Stimulated activated CD4-positive, alpha-beta T cell treated with anti-CD3 and anti-CD28 coated beads, Interleukin-4, amount 100 ng/mL, for 1 hour (primary cell): Measurements from ENCODE around the gene ALAD.

Experiments used
- DNase-seq: peaks from one replicate; pipeline ENCODE4 v3.0.0-alpha.2; 2020

ALAD gene

DNA sequence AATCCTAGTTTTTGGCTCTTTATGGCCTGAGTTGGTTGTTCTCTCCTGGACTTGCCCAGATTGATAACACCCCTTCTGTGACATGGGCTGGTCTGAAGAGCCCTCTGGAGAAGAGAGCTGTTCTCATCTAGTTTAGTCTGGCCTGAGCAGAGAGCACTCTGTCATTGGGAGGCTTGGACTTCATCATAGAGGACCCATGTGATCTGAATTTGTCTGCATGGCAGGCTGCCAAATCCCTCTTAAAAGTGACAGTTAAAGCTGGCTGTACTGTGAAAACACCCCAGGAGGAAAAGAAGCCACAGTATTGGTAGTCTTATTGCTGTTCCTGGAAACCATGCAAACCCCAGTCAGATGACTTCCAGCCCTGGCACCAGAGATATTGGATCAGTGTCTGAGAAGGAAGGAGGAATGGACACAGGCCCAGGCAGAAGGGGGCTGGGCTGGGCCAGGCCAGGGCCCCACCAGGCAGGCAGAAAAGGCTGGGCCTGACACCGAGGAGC lies 57.3 kb downstream of the ALAD start:
- DNase-seq, result no peak

DNA sequence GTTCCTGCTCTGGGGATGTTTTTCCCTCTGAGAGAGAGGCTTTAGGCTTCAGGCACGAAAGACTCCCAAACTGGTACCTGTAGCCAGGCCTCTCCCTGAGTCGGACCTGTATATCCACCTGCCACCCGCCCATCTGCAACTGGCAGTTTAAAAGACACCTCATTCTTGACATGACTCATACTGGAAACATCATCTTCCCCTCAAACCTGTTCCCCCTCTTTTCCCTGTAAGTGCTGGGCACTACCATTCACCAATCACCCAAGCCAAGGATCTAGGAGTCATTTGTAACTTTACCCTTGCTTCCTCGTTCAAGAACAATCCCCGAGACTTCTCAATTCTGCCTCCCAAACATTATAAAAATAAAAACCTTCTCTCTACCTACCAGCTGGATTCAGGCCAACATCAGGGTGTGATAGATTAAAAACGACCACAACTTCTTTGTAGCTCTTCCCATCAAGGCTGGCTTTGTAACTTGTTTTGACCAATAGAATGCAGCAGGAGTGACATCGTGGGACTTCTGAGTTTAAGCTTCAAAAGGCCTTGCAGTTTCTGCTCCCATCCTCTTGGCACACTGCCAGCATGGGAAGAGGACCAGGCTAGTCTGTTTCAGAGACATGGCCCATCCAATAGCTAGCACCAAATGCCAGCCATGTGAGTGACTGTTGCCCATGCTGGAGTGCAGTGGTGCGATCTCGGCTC lies 59.2 kb downstream of the ALAD start:
- DNase-seq, result no peak

DNA sequence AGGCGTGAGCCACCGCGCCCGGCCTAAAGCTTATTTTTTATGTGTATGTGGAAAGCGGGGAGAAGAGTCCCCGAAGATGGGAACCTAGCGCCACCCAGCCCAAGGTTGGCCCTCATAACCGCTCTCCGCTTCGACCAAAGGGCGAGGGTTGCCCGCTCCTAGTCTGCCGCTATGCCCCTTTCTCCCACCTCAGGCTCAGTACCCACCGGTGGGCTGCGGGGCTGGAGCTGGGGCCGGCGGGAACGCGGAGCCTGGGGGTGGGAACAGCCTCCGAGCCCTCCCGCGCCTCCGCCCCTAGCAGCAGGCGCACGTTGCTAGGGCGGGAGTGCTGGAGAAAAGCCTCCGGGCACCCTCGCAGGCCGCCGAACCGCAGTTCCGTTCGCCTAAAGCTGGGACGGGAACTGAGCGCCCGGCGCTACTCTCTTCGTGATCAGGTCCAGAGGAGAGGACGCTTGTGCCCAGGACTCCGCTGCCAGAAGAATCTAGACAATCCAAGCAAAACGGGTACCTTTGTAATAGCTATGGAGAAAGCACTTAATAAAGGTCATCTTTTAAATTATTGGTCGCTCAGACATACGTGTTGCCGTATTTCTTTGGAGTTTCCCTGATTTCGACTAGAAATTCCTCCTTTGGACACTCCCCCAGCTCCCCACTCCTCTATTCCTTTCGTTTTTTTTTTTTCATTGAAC lies 60.9 kb downstream of the ALAD start, which contains the start of gene WDR31:
TSS of gene WDR31 (minus strand) at position 265 of the 689 bp plus-strand sequence. CDS start 8,253 bp downstream, outside the sequence.
- peak; percentile 82 for DNase-seq

DNA sequence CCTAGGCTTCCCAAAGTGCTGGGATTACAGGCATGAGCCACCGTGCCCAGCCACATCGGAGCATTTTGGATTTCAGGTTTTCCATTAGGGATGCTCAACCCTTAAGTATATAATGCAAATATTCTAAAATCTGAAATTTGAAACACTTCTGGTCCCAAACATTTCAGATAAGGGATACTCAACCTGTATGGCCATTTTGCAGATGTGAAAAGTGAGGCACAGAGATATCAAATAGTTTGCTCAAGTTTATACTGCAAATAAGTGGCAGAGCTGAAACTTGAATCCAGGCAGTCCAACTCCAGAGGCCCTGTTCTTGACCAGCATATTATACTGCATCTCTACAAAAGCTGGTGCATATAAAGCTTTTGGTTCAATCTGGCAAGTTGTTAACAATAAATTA lies 63.4 kb downstream of the ALAD start:
- DNase-seq, result no peak
